Activated T-cell treated with anti-CD3 and anti-CD28 coated beads, Interleukin-2, amount 50 U/mL, for 72 hours (primary cell): ENCODE data around the gene HOXA10. TPM values are rescaled to one million over a fixed set of nuclear protein-coding genes. Genes with fewer than 3 reads are reported as not detected.

ENCODE experiments used
- ATAC-seq, 2 donors: fragments of 150-1000 bp; cut with Tn5 transposase; replicated peaks in 1 of 2; 2 replicates each; pipeline ENCODE4 v1.10.0; 2021; ENCODE audit warnings: moderate library complexity in 2 of 2, mild to moderate bottlenecking in 1 of 2
- DNase-seq, 2 donors: peaks; one replicate each; pipeline ENCODE4 v3.0.0; 2021 to 2022; ENCODE audit warnings: mixed read lengths in 1 of 2
- H3K27ac Mint-ChIP-seq: one replicate; pipeline ENCODE4 v1.8.0; 2022; ENCODE audit warnings: mild to moderate bottlenecking, moderate library complexity, mixed read lengths
- H3K27me3 Mint-ChIP-seq: one replicate; pipeline ENCODE4 v1.8.0; 2022; ENCODE audit warnings: low read depth, mixed read lengths
- H3K36me3 Mint-ChIP-seq, 2 donors: one replicate each; pipeline ENCODE4 v1.8.0; 2022; ENCODE audit warnings: mixed read lengths in 2 of 2, mild to moderate bottlenecking in 1 of 2; ENCODE audit not compliant: insufficient read depth in 2 of 2
- H3K4me1 Mint-ChIP-seq: one replicate; pipeline ENCODE4 v1.8.0; 2022; ENCODE audit warnings: low read depth, mixed read lengths
- H3K4me3 Mint-ChIP-seq, 2 donors: one replicate each; pipeline ENCODE4 v1.8.0; 2022; ENCODE audit warnings: mild to moderate bottlenecking in 2 of 2, mixed read lengths in 2 of 2, moderate library complexity in 2 of 2
- H3K9me3 Mint-ChIP-seq, 2 donors: one replicate each; pipeline ENCODE4 v1.8.0; 2022; ENCODE audit warnings: mixed read lengths in 2 of 2
- total RNA-seq, 2 donors: library from RNA; stranded (reverse); gene quantifications; one replicate each; pipeline ENCODE4 v1.2.3, GENCODE V29; 2022

The HOXA10 gene
- total RNA-seq: under 1 TPM; 0.19 to 0.26 TPM

GRCh38 chr7:27173956-27174873 is at the start of gene HOXA10:
HOXA10 (minus strand) TSS chr7:27174320; CDS start chr7:27174306, 14 bp downstream.
- H3K9me3 Mint-ChIP-seq: no peaks in the 10 kb centered on the region
- ATAC-seq (no peak), DNase-seq (no peak)
- H3K36me3 Mint-ChIP-seq: peaks cover 0 to 2% of the 10 kb centered on the region in 2 donors
- H3K4me1 Mint-ChIP-seq: peaks cover 17% of the 10 kb centered on the region
- H3K4me3 Mint-ChIP-seq: peak within 1 kb of the TSS; percentile 66 to 74
- no peak within 1 kb of the TSS for H3K27ac Mint-ChIP-seq
- H3K27me3 Mint-ChIP-seq: peaks cover 67% of the 10 kb centered on the region

- Mint-ChIP-seq H3K9me3 (no peaks in the 10 kb centered on the region), H3K27me3 (peaks cover 87% of the 10 kb centered on the region), H3K36me3 (no peaks in the 10 kb centered on the region), H3K27ac (no peak overlapping the region), H3K4me3 (peak overlapping the region in 1 of 2 donors; percentile 31), H3K4me1 (peaks cover 9% of the 10 kb centered on the region)
- ATAC-seq (peak; percentile 64 to 72), DNase-seq (no peak)
Measured at GRCh38 chr7:27221201-27221797, 47.2 kb upstream of the HOXA10 start.

GRCh38 chr7:27220440-27220955 is 46.4 kb upstream of the HOXA10 start:
- Mint-ChIP-seq H3K9me3 (no peaks in the 10 kb centered on the region), H3K4me1 (peaks cover 9% of the 10 kb centered on the region), H3K36me3 (no peaks in the 10 kb centered on the region), H3K4me3 (no peak overlapping the region), H3K27ac (no peak overlapping the region), H3K27me3 (peaks cover 91% of the 10 kb centered on the region)
- DNase-seq (no peak), ATAC-seq (no peak)

GRCh38 chr7:27219821-27220220 is 45.7 kb upstream of the HOXA10 start:
- ATAC-seq (no peak), DNase-seq (no peak)
- Mint-ChIP-seq H3K27me3 (peaks cover 93% of the 10 kb centered on the region), H3K4me1 (peaks cover 9% of the 10 kb centered on the region), H3K4me3 (no peak overlapping the region), H3K36me3 (no peaks in the 10 kb centered on the region), H3K9me3 (no peaks in the 10 kb centered on the region), H3K27ac (no peak overlapping the region)

GRCh38 chr7:27217951-27218350 is 43.8 kb upstream of the HOXA10 start:
- Mint-ChIP-seq H3K27ac (no peak overlapping the region), H3K4me1 (peaks cover 18% of the 10 kb centered on the region), H3K9me3 (no peaks in the 10 kb centered on the region), H3K4me3 (no peak overlapping the region), H3K27me3 (peaks cover 90% of the 10 kb centered on the region), H3K36me3 (no peaks in the 10 kb centered on the region)
- ATAC-seq (no peak), DNase-seq (no peak)

GRCh38 chr7:27215356-27215755 is 41.2 kb upstream of the HOXA10 start:
- ATAC-seq: no peak
- H3K9me3 Mint-ChIP-seq: no peaks in the 10 kb centered on the region

GRCh38 chr7:27214239-27214950 is 40.3 kb upstream of the HOXA10 start:
- Mint-ChIP-seq H3K36me3 (no peaks in the 10 kb centered on the region), H3K4me3 (no peak overlapping the region), H3K9me3 (no peaks in the 10 kb centered on the region), H3K27me3 (peaks cover 94% of the 10 kb centered on the region), H3K27ac (no peak overlapping the region), H3K4me1 (peaks cover 17% of the 10 kb centered on the region)
- ATAC-seq (no peak), DNase-seq (no peak)

More at GRCh38 chr7:27215356-27215755, 41.2 kb upstream of the HOXA10 start:
- Mint-ChIP-seq H3K27me3 (peaks cover 92% of the 10 kb centered on the region), H3K4me3 (no peak overlapping the region), H3K4me1 (peaks cover 13% of the 10 kb centered on the region), H3K36me3 (no peaks in the 10 kb centered on the region), H3K27ac (no peak overlapping the region)
- no peak for DNase-seq

GRCh38 chr7:27213433-27214238 is 39.5 kb upstream of the HOXA10 start:
- peak overlapping the region in 1 of 2 donors; percentile 39 for H3K4me3 Mint-ChIP-seq
- DNase-seq: no peak
- H3K4me1 Mint-ChIP-seq: peaks cover 17% of the 10 kb centered on the region
- H3K27me3 Mint-ChIP-seq: peaks cover 94% of the 10 kb centered on the region
- no peak overlapping the region for H3K27ac Mint-ChIP-seq
- no peaks in the 10 kb centered on the region for H3K9me3 Mint-ChIP-seq
- ATAC-seq: no peak
- H3K36me3 Mint-ChIP-seq: no peaks in the 10 kb centered on the region

GRCh38 chr7:27212497-27213432 is 38.6 kb upstream of the HOXA10 start:
- Mint-ChIP-seq H3K4me1 (peaks cover 17% of the 10 kb centered on the region), H3K36me3 (no peaks in the 10 kb centered on the region), H3K4me3 (peak overlapping the region; percentile 27 to 51), H3K9me3 (no peaks in the 10 kb centered on the region), H3K27me3 (peaks cover 94% of the 10 kb centered on the region), H3K27ac (no peak overlapping the region)
- ATAC-seq (no peak), DNase-seq (no peak)

- no peak for DNase-seq
- peaks cover 17% of the 10 kb centered on the region for H3K4me1 Mint-ChIP-seq
- H3K4me3 Mint-ChIP-seq: no peak overlapping the region
- no peak overlapping the region for H3K27ac Mint-ChIP-seq
- peaks cover 94% of the 10 kb centered on the region for H3K27me3 Mint-ChIP-seq
- H3K36me3 Mint-ChIP-seq: no peaks in the 10 kb centered on the region
- no peaks in the 10 kb centered on the region for H3K9me3 Mint-ChIP-seq
- no peak for ATAC-seq
Measured at GRCh38 chr7:27211764-27212204, 37.7 kb upstream of the HOXA10 start.

- Mint-ChIP-seq H3K4me3 (no peak overlapping the region), H3K9me3 (no peaks in the 10 kb centered on the region), H3K27me3 (peaks cover 94% of the 10 kb centered on the region), H3K27ac (no peak overlapping the region), H3K36me3 (no peaks in the 10 kb centered on the region), H3K4me1 (peaks cover 23% of the 10 kb centered on the region)
- DNase-seq (no peak), ATAC-seq (no peak)
Measured at GRCh38 chr7:27211084-27211446, 36.9 kb upstream of the HOXA10 start.
